AG10803 (cell line): ENCODE measurements around the gene XCL2.
"Not testable (repeated sequence)": the region's sequence is repeated elsewhere in the genome, so short reads cannot be mapped to it uniquely, and the experiment has no call there.

ENCODE experiments used
- DNase-seq: peaks from one replicate; pipeline ENCODE4 v3.0.0; 2010; ENCODE audit warnings: low read depth
- H3K4me3 ChIP-seq: 2 replicates; pipeline ENCODE4 v1.5.1; 2011; ENCODE audit warnings: mild to moderate bottlenecking, low read length, control low read depth
- TF ChIP-seq, protein P1 (sequence below): conservative IDR thresholded peaks from 2 replicates; pipeline ENCODE4 v1.5.1; 2011; ENCODE audit warnings: mild to moderate bottlenecking, low read length, control low read depth, inconsistent platforms

XCL2 gene

GRCh38 chr1:168582688-168583336, 39.0 kb upstream of the XCL2 start:
- H3K4me3 ChIP-seq, result no peak overlapping the region
- DNase-seq, result peak; percentile 79
- TF ChIP-seq, protein P1, sequence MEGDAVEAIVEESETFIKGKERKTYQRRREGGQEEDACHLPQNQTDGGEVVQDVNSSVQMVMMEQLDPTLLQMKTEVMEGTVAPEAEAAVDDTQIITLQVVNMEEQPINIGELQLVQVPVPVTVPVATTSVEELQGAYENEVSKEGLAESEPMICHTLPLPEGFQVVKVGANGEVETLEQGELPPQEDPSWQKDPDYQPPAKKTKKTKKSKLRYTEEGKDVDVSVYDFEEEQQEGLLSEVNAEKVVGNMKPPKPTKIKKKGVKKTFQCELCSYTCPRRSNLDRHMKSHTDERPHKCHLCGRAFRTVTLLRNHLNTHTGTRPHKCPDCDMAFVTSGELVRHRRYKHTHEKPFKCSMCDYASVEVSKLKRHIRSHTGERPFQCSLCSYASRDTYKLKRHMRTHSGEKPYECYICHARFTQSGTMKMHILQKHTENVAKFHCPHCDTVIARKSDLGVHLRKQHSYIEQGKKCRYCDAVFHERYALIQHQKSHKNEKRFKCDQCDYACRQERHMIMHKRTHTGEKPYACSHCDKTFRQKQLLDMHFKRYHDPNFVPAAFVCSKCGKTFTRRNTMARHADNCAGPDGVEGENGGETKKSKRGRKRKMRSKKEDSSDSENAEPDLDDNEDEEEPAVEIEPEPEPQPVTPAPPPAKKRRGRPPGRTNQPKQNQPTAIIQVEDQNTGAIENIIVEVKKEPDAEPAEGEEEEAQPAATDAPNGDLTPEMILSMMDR, result no peak

GRCh38 chr1:168581817-168582572, 38.2 kb upstream of the XCL2 start:
- DNase-seq, result no peak
- no peak overlapping the region for H3K4me3 ChIP-seq
- TF ChIP-seq, protein P1, result no peak

DNA sequence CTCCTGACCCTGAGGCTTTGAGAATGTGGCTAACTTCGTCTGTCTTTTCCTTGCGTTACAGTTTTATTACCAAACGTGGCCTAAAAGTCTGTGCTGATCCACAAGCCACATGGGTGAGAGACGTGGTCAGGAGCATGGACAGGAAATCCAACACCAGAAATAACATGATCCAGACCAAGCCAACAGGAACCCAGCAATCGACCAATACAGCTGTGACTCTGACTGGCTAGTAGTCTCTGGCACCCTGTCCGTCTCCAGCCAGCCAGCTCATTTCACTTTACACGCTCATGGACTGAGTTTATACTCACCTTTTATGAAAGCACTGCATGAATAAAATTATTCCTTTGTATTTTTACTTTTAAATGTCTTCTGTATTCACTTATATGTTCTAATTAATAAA, 37.2 kb upstream of the XCL2 start:
- not testable (repeated sequence) for DNase-seq

DNA sequence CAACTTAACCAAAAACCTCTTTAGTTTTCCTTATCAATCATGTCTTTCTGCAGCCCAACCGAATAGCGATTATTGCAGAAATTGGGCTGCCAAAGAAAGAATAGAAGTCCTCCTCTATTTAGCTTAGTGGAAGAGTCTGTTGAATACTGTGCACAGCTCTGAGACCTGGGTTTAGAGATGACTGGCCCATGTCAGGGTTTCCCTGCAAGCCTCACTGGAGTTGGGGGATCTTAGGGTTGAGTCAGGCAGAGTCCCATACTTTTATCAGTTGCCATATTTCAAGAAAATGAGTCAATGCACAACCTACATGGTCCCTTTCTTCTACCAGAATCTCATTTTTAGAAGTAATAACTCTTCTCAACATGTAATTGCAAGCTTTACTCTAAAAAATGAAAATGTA, 36.5 kb upstream of the XCL2 start:
- not testable (repeated sequence) for DNase-seq, H3K4me3 ChIP-seq

More for the DNA sequence above, 37.2 kb upstream of the XCL2 start:
- H3K4me3 ChIP-seq, result not testable (repeated sequence)

GRCh38 chr1:168578531-168579185, 34.9 kb upstream of the XCL2 start:
- H3K4me3 ChIP-seq, DNase-seq: not testable (repeated sequence)

- not testable (repeated sequence) for DNase-seq, H3K4me3 ChIP-seq
Observed at GRCh38 chr1:168576245-168576688, 32.5 kb upstream of the XCL2 start, which contains the start of gene XCL1. Gene XCL1, plus strand, starts transcription at chr1:168576605. Its CDS starts 33 bp downstream, at chr1:168576638.

DNA sequence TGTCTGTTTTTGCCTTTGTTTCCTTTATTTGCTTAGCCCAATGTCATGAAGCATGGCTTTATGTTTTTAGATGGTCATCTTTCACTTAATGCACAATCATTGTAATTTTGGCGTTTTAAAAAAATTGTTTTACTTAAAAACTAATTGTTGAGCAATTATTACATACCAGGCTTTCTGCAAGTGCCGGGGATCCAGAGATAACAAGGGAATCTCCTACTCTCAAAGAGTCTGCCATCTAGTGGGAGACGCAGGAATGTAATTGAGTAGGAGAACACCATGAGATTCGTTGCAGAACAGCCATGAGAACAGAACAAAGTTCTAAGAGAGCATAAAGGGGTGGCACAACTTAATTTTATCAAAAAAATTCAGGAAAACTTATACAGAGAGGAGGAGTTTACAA, 30.4 kb upstream of the XCL2 start:
- peak; percentile 51 for DNase-seq
- TF ChIP-seq, protein P1, result peak; percentile 47

GRCh38 chr1:168572633-168573032, 28.8 kb upstream of the XCL2 start:
- TF ChIP-seq, protein P1, result no peak
- no peak overlapping the region for H3K4me3 ChIP-seq
- DNase-seq, result no peak

More for the DNA sequence above, 30.4 kb upstream of the XCL2 start:
- H3K4me3 ChIP-seq, result not testable (repeated sequence)

DNA sequence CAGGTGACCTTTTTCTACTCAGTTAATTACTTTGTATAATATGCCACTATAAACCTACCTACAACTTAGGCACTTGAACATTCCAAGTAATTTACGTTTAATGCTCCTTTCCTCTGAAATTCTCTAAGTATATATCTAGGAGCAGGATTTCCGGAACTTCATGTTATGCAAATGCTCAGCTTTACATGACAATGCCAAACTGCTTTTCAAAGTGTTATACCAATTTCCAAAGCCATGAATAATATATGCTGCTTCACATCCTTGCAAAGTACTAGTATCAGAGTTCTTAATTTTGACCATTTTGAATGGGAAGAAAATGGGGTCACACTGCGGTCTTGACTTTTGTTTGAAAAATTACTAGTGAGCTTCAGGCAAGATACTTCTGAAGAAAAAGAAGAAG, 26.9 kb upstream of the XCL2 start:
- no peak for DNase-seq
- TF ChIP-seq, protein P1, result no peak
- no peak overlapping the region for H3K4me3 ChIP-seq
